Kidney glomerular epithelial cell (primary cell): ENCODE data around the gene GOLGA6C.
A peak's percentile ranks its signal among the peaks of the same experiment; 100 is the strongest.
"Not testable (repeated sequence)": the region's sequence is repeated elsewhere in the genome, so short reads cannot be mapped to it uniquely, and the experiment has no call there.

Experiments used
- DNase-seq: peaks from one replicate; lab custom pipeline; 2025; lab: John Stamatoyannopoulos, UW

GOLGA6C gene, protein sequence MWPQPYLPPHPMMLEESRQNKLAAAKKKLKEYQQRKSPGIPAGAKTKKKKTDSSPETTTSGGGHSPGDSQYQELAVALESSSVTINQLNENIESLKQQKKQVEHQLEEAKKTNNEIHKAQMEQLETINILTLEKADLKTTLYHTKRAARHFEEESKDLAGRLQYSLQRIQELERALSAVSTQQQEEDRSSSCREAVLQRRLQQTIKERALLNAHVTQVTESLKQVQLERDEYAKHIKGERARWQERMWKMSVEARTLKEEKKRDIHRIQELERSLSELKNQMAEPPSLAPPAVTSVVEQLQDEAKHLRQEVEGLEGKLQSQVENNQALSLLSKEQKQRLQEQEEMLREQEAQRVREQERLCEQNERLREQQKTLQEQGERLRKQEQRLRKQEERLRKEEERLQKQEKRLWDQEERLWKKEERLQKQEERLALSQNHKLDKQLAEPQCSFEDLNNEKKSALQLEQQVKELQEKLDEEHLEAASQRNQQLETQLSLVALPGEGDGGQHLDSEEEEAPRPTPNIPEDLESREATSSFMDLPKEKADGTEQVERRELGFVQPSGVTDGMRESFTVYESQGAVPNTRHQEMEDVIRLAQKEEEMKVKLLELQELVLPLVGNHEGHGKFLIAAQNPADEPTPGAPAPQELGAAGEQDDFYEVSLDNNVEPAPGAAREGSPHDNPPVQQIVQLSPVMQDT

DNA sequence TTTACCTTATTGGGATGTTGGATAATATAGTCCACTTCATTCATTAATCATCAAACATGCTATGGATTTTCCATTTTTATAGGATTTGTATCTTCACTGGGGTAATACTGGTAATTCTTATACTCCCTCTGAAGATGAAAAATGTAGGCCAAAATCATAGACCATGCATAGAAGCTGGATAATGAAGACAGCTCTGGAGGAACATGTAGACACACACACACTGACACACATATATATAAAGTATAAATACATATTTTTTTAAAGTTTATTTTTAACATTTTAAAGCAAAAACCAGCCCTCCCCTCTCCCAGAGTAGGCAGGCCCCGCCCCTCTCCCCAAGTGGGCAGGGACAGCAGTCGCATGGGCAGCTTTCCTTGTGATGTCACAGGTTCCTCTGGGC lies at the start of gene GOLGA6C:
Gene GOLGA6C, plus strand, starts transcription at position 301 of the 400 bp plus-strand sequence. CDS start 265 bp downstream, outside the sequence.
- not testable (repeated sequence) for DNase-seq

DNA sequence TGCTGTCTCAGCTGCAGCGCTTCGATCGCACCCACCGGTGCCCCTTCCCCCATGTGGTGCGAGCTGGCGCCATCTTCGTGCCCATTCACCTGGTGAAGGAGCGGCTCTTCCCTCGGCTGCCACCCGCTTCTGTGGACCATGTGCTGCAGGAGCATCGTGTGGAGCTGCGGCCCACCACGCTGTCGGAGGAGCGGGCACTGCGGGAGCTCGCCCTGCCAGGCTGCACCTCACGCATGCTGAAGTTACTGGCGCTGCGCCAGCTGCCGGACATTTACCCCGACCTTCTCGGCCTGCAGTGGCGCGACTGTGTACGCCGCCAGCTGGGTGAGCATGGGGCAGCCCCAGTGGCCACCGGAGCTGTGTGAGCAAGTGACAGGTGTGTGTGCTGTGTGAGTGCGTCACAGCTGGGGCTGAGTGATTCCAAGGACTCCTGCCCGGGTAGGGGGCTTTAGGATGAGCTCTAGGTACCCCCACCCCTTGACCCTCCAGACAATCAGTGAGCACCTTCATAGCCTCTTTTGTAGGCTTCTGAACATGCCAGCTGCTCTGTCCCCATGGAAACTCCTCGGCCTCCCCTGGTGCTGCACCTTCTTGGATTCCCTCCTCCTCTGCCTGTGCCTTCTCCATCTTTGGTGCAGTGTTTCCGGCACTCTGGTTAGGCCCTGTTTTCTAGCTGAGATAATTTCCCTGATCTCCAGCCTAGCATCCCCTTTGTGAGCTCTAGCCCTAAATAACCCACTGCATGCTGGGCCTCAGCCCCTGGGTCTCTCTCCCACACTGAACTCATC lies 49.4 kb upstream of the GOLGA6C start:
- DNase-seq, result no peak

DNA sequence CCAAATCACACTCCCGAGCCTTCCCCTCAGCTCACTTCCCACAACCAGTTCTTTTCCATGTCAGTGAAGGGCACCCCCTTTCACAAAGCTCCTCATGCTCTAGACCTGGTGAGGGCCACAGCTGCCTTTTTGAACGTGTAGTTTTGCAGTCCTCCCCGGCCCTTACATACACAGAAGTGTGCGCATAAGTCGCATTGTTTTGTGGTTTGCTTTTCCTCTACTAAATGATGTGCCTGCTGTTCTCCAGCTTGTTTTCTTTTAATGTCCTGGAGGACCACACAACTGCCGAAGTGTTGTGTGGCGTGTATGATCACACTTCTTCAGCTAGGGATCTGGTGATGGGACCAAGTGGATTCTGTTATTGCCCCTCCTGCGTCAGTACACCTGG lies 48.9 kb upstream of the GOLGA6C start:
- DNase-seq, result no peak

DNA sequence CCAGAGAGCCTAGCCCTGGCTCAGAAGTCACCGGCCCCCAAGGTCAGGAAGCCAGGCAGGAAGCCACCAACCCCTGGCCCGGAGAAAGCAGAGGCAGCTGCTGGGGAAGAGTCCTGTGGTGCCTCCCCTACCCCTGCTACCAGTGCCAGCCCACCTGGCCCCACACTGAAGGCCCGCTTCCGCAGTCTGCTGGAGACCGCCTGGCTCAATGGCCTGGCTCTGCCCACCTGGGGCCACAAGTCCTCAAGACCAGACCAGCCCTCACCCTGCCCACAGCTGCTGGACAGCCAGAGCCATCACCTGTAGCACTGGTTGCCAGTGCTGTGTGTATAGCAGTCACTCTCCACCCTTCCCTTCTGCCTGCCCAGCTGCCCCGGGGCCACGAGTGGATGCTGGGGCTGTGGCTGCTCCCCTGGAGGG lies 47.3 kb upstream of the GOLGA6C start:
- no peak for DNase-seq

DNA sequence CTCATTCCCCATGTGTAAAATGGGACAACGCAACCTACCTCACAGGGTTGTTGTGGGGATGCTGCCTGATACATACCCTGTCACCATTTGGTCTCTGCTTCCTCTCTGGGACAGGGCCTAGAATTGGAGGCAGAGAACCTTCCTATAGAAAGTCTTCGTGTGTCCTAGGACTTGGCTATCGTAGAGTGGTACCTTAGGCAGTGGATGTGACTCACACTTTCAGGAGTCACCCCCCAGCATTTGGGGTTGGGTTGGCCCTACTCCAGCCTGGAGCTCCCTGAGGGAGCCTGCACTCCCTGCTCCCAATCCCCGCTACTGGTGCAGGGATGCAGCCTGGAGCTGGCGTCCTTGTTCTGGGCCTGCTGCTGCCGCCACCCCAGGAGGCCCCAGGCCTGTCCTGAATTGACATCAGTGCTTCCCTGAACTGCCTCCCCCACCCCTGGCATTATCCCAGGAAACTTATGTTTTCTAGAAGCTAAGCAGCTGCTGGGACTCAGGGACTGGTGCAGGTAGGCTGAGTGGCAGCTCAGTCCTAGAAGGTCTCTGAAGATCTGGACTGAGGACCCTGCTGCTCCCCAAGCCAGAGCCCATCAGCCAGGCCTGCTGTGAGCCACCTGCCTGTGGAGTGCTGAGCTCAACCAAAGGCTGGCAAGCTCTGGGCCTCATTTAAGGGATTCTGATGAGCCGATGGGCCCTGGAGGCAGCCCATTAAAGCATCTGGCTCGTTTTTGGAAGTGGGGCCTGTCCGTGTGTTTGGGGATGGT lies 46.5 kb upstream of the GOLGA6C start:
- DNase-seq, result no peak

DNA sequence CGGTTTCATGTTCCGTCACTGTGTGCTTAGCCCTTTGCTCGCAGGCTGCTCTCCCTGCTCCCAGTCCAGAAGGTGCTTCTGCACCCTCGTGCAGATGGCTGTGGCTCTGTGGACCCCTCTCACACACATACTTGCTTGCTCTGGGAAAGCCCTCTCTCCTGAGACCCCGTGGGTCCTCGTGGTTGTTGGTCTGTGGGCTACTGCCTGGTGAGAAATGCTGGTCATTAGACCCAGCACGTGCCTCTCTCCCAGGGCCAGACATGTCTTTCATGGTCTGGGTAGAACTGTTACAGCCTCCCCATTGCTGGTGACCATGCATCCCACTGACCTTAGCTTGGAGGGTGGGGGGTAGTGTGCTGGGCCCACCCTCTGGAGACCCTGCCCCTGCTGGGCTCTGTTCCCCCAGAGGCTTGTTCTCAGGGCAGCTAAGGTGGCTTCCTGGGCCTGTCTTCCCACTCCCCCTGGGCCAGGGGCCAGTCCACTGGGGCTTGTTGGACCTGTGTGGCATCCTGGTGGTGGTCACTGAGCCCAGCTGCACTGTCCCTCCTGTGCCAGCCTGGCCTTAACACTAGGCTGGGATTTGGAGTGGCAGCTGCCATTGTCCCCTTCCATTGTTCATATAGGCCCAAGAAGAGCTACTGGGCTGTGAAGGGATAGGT lies 45.8 kb upstream of the GOLGA6C start:
- no peak for DNase-seq

DNA sequence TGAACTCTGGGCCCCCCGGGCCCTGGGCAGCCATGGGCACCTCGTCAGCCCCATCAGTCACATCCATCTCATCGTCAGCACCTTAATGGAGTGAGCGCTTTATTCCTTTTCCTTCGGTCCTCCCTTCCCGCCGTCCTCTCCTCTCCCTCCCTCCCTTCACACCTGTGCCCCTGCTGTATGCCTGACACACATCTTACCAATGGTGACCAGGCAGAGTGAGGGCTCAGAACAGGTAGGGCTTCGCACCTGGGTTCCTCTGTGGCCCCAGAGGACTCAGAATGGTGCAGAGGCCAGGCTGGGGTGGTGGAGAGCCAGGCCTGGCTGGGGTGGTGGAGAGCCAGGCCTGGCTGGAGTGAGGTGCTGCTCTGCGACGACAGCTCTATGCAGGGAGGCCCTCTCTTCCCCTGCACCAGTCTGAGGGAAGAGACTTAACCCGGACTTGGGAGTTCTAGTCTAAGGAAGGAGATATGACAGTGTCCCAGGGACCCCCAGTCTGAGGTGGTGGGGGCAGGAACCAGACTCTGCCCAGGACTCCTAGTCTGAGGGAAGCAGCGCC lies 44.8 kb upstream of the GOLGA6C start:
- DNase-seq, result no peak

DNA sequence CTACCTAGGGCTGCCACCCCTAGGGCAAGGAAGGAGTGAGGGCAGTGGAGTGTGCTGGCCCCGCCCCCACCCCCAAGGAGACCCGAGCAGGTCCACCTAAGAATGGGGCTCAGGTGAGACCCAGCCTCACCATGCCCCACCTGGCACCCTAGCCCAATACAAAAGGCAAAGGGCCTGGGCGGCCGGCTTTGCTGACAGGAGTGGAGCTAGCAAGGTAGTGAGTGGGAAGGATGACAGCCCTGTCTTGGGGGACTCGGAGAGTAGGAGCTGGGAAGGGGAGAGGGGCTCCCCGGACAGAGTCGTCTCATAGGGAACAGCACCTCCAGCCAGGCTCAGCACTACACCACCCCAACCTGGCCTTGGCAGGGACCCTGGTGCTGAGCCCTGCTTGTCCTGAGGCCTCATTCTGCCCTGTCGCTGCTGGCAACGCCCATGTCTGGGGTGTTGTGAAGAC lies 44.3 kb upstream of the GOLGA6C start:
- DNase-seq, result no peak

DNA sequence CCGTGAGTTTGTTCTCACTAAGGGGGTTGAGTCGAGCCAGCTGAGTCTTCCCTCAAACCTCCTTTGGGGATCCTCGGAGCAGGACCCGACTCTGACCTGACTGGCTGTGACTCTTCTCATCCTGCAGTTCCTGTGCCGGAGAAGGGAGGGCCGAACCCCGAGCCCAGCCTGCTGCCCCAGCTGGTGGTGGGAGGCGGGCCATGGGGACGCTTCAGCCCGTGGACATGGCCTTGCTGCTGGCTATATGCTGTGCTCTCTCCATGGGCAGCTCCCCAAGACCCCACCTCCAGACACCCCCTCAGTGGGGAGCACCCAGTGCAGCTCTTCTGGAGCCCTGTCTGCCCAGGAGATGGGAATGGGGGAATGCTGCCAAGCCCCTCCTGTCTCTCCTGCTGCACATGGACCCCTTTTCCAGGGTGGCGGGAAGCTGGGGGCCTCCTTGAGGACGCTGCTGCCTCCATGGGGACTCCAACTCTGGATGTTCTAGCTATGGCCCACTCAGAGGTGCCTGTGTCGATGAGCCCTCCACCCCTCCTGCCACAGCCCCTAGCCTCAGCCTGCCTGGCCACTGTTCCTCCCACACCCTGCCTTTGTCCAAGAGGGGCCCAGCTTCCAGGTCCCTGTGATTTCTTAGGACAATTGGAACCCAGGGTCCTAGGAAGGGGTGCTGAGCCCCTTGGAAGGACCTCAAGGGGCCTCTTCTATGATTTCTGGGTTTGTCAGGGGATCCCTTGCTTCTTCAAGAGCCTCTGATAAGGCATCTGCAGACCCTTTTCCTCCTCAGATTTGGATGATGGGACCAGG lies 43.6 kb upstream of the GOLGA6C start:
- DNase-seq, result no peak

DNA sequence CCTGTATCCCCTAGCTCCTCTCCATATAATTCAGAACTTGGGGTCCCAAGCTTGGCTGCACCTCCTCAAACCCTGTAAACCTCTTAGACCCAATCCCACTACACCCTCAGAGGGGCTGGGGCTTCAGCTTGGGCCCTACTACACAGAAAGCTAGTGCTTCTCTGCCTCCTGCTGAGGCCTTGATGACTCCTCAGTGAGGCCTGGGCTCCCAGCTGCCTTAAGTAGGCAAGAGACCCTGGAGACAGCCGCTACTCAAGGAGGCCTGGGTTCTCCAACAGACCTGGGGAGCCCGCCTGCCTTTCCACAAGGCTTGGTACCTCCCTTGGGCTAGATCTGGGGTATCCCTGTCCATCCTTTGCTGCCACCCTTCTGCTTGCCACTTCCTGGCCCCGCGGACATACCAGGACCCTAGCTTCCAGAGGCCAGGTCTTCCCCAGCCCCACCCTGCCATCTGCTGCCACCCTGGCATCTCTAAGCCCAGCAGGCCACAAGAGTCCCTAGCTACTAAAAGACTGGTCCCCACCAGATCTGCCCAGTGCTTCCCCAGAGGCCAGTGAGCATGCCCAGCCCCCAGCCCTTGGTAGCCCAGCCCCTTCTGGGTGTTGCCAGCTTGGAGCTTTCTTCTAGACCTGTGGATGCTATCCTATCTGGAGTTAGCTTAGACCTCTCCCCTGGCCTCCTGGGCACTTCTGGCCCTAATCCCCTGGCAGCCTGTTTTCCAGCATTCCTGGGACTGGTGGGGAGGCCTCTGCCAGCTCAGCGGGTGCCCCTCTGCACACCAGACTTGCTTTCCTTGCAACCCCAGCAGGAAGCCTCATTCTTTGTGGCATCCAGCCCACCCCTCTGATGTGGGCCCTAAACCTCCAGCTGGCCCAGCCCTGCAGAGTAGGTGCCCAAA lies 42.8 kb upstream of the GOLGA6C start:
- no peak for DNase-seq

DNA sequence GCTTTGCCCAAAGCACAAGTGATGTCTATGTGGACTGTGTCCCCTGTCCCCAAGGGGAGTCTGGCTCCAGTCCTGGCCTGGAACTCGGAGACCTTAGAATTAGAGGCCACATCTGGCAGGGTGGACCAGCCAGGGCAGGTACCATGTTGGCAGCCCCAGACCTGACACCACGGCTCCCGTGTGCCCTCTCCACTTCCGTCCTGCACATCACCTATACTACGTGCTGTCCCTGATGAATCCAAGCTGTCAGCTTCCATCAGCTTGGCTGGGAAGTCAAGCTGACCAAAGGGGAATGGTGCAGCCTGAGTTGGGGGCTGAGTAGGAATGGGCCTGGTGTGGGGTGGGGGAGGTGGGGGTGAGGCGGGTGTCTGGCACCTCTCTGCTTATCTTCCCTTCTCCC lies 41.1 kb upstream of the GOLGA6C start:
- DNase-seq, result no peak

DNA sequence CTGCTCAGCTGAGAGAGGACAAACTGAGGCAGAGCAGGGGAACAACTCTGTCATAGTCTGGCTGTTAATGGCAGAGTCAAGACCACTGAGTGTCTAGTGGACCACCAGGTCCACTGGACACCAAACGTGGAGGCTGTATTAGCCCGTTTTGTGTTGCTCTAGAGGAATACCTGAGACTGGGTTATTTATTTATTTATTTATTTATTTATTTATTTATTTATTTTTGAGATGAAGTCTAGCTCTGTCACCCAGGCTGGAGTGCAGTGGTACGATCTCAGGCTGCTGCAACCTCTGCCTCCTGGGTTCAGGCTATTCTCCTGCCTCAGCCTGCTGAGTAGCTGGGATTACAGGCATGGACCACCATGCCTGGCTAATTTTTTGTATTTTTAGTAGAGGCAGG lies 40.6 kb upstream of the GOLGA6C start:
- not testable (repeated sequence) for DNase-seq

DNA sequence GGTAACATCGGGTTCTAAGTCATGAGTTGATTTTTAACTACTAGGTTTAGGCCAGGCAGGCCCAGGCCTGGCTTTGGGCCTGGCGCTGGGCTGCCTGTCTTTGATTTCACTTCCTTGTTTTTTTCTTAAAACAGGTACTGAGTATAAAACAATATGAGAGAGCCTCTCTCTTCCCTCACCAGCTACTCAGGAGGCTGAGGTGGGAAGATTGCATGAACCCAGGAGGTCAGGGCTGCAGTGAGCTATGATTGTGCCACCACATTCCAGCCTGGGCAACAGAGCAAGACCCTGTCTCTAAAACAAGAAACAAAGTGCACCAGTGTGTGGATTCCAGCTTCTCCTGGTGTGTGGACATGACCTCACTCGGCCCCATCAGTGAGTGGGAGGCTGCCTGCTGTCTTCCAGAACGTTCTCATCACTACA lies 38.6 kb upstream of the GOLGA6C start:
- DNase-seq, result peak; percentile 34

DNA sequence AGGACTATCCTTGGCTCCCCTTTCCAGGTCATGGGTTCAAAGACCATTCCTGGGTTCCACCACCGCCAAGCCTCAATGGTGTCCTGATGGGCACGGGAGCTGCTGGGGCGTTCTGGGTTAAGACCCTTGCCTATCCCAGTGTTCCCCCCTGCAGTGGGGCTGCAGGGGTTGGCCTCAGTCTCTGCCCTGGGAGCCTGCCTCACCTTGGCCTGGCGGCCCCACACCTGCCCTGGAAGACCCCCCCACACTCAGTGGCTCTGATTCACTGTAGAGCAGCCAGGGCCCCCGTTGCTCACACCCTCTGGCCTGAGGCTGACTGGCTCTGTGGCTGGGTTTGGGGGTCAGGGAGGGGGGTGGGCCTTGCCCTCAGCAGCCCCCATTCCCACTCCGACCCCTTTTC lies 34.4 kb upstream of the GOLGA6C start:
- no peak for DNase-seq

DNA sequence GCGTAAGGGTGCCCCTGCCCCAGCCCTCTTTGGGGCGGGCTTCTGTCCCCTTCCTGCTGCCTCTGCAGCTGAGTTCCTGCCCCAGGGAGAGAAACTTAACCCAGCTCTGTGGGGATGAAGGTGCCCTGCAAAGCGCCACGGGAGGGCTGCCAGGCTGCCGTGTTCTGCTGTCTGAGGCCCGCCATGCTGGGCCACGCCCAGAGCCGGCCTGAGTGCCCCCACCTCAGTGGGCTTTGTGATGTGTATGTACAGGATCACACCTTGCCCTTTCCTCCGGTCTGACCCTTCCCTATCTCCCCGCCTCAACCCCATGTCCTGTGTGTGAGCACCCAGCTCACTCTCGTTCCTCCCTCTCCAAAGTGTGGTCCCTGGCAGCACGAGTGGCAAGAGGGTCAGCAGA lies 33.9 kb upstream of the GOLGA6C start:
- no peak for DNase-seq

DNA sequence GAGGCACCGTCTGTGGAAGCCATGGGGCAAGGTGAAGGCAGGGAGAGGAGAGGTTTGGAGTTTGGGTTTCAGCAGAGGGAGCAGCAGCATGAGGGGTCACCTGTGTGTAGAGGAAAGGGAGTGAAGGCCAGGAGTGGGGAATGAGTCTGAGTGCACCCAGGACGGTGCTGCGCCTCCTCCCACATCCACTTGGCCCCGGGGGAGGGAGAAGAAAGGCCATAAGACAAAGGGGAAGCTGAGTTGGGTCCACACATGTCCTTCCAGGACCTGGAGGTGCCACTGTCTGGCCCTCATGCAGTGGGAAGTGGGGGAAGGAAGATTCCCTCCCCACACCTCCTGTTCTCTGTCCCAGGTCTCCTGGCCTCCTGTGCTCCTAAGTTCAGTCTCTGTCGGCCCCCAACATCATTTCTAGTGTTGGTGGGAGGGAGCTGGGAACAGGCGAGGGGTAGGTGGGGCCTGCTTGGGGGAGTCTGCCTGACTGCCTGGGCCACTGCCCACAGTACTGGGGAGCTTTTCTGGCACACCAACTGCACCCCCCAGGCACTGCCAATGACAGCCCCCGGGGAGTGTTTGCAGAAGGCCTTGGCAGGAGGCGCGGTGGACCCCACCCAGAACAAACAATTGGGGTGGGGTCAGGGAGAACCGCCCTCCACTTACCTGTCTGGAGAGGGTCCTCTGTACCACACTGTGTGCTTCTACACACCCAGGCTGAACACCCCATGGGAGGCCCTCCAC lies 32.9 kb upstream of the GOLGA6C start:
- DNase-seq, result not testable (repeated sequence)

DNA sequence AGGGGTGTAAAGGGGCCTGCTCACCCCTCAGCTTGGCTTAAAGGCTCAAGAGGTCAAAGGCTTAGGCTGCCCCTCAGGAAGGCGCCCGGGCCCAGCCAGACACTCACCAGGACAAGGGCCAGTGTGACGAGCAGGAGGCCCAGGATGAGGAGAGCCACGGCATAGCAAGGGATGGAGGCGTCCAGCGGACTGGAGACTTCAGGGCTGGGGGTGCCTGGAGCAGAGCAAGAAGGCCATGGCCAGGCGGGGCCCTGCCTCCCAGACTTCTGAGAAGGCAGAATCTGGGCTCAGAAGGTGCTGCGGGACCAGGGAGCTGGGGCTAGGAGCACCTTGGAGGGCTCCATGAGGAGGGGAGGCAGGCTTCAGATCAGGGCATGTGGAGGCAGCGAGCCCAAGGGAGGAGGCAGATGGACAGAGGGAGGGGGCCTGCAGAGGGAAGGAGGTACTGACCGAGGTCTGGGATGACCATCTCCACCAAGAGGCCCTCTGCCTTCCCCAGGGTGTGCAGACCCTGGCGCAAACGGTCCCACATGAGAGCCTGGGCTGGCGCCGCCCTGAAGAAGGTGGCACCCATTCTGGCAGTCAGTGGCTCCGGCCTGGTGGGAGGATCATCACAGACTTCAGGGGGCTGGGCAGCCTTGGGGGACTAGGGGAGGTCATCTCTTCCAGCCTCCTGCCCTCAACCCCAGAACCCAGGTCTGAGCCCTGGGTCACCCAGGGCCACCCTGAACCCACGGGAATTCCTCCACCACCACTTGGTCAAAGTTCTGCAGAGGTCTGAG lies 32.0 kb upstream of the GOLGA6C start:
- DNase-seq, result no peak
